ENCODE data around the gene DCTN2.
"Not testable (repeated sequence)": the region's sequence is repeated elsewhere in the genome, so short reads cannot be mapped to it uniquely, and the experiment has no call there.

DCTN2 gene

GRCh38 chr12:57513677-57514076 lies 33.3 kb downstream of the DCTN2 start:
- not testable (repeated sequence) for DNase-seq

DNA sequence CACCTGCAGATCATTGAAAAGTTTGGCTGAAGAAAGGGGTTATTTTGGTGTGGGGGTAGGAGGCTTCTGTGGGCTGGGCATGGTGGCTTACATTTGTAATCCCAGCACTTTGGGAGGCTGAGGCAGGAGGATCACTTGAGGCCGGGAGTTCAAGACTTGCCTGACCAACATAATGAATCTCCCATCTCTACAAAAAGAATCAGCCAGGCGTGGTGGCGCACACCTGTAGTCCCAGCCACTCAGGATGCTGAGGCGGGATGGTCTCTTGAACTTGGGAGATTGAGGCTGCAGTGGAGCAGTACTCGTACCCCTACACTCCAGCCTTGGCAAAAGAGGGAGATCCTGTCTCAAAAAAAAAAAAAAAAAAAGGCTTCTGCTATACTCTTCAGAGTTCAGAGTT lies 33.7 kb downstream of the DCTN2 start:
- DNase-seq = no peak

DNA sequence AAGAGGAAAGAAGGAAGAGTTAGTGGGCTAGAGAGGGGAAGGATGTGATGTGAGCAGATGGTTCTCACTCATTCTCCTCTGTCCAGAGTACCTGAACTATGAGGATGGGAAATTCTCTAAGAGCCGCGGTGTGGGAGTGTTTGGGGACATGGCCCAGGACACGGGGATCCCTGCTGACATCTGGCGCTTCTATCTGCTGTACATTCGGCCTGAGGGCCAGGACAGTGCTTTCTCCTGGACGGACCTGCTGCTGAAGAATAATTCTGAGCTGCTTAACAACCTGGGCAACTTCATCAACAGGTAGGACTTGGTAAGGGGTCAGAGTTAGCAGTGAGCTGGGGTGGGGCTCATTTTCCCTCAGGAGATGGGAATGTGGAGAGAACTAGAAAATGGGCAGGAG lies 34.3 kb downstream of the DCTN2 start:
- DNase-seq = no peak

DNA sequence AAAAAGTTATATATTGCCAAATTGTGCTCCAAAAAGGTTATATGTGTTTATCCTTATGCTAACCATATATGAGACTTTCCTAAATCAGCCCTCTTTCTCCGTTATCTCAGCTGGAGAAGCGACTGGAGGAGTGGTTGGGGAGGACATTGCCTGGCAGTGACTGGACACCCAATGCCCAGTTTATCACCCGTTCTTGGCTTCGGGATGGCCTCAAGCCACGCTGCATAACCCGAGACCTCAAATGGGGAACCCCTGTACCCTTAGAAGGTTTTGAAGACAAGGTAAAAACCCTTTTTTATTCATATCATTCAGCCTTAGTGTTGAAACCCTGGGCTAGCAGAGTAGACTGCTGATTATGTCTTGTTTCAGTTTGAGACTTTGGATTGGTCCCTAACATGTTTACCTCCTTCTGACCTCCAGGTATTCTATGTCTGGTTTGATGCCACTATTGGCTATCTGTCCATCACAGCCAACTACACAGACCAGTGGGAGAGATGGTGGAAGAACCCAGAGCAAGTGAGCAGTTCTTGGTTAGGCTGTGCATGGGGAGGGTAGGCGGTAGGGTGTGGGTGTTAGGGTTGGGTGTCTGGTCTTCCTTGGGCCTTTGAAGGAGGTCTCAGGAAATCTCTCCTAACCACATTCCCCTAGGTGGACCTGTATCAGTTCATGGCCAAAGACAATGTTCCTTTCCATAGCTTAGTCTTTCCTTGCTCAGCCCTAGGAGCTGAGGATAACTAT lies 35.2 kb downstream of the DCTN2 start:
- no peak for DNase-seq

- DNase-seq = no peak
These were observed 35.8 kb downstream of the DCTN2 start for GRCh38 chr12:57511161-57511560.

- DNase-seq = not testable (repeated sequence)
These were observed 39.2 kb downstream of the DCTN2 start for GRCh38 chr12:57507796-57508195.

- not testable (repeated sequence) for DNase-seq
These were observed 40.5 kb downstream of the DCTN2 start for GRCh38 chr12:57506541-57506940.

DNA sequence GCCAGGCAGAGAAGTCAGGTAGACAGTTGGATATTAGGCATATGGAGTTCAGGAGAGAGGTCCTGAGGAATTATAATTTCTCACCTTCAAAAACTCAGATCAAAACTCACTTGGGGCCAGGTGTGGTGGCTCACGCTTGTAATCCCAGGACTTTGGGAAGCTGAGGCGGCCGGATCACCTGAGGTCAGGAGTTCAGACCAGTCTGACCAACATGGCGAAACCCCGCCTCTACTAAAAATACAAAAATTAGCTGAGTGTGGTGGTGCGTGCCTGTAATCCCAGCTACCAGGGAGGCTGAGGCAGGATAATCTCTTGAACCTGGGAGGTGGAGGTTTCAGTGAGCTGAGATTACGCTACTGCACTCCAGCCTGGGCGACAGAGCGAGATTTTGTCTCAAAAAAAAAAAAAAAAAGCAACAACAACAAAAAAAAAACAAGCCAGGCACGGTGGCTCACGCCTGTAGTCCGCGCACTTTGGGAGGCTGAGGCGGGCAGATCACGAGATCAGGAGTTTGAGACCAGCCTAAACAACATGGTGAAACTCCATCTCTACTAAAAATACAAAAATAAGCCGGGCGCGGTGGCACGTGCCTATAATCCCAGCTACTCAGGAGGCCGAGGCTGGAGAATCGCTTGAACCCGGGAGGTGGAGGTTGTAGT lies 44.6 kb downstream of the DCTN2 start:
- not testable (repeated sequence) for DNase-seq

DNA sequence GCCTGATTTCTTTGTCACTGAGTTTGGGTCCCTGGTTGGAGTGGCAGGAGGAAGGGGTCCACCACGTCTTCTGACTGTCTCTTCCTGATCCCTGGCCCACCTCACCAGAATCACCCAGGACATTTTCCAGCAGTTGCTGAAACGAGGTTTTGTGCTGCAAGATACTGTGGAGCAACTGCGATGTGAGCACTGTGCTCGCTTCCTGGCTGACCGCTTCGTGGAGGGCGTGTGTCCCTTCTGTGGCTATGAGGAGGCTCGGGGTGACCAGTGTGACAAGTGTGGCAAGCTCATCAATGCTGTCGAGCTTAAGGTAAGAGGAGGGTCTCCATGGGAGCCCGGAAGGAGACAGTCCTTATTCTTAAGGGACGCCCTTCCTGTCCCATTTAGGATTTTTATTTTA lies 46.8 kb downstream of the DCTN2 start:
- DNase-seq = no peak

DNA sequence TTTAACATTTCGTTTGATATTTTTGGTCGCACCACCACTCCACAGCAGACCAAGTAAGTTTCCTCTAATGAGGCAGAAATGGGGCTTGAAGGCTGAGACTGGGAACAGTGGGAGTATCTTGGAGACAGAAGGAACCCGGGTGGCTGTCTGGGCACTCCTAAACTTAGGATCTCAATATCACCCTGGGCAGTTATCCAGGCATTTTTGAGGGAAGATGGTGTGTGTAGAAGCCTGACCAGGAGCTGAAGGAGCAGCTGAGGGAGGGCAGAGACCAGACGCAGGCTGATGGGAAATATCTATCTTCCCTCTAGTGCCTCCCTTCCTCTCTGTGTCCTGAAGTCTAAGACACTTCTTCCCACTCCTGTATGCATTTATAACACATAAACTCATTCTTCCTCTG lies 48.4 kb downstream of the DCTN2 start:
- no peak for DNase-seq

GRCh38 chr12:57498132-57498502 lies 48.9 kb downstream of the DCTN2 start:
- no peak for DNase-seq

GRCh38 chr12:57497223-57498131 lies 49.5 kb downstream of the DCTN2 start:
- DNase-seq = no peak

DNA sequence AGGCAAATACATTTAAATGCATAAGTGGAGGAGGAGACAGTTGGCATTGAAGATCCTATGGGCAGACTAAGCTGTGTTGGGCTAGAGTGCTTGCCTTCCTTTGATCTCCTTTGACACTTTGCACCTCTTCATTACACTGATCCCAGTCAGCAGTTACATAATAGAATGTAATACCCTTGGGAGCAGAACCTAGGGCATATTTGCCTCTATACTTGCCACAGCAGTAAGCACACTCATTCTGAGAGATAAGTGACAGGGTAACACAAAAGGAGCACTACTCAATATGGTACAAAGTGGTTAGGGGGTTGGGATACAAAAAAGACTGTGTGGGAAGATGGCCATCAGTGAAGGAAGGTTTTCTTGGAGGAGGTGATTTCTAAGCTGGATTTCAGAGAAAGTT lies 50.2 kb downstream of the DCTN2 start:
- no peak for DNase-seq

DNA sequence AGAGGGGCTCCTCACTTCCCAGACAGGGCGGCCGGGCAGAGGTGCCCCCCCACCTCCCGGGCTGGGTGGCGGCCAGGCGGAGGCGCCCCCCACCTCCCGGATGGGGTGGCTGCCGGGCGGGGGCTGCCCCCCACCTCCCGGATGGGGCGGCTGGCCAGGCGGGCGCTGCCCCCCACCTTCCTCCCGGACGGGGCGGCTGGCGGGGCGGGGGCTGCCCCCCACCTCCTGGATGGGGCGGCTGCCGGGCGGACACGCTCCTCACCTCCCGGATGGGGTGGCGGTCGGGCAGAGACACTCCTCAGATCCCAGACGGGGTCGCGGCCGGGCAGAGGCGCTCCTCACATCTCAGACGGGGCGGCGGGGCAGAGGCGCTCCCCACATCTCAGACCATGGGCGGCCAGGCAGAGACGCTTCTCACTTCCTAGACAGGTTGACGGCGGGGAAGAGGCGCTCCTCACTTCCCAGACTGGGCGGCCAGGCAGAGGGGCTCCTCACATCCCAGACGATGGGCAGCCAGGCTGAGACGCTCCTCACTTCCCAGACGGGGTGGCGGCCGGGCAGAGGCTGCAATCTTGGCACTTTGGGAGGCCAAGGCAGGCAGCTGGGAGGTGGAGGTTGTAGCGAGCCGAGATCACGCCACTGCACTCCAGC lies 51.8 kb downstream of the DCTN2 start:
- not testable (repeated sequence) for DNase-seq

- peak; percentile 75 to 88 for DNase-seq
These were observed 55.4 kb downstream of the DCTN2 start for GRCh38 chr12:57491393-57492280.

- no peak for DNase-seq
These were observed 56.9 kb downstream of the DCTN2 start for GRCh38 chr12:57490126-57490525.

DNA sequence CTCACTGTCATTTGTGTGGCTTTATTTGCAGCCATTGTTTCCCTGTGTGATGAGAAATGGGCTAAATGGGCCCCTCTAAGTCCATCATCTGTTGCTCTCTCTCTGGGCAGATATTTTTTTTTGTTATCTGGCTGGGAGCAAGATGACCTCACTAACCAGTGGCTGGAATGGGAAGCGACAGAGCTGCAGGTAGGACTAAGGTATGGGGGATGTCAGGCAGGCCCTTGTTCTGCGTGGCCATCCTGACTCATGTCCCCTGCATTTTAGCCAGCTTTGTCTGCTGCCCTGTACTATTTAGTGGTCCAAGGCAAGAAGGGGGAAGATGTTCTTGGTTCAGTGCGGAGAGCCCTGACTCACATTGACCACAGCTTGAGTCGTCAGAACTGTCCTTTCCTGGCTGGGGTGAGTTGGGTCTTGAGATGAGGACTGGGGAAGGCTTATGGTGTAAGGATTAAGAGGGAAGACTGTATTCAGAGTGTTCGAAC lies 57.8 kb downstream of the DCTN2 start:
- DNase-seq = no peak

DNA sequence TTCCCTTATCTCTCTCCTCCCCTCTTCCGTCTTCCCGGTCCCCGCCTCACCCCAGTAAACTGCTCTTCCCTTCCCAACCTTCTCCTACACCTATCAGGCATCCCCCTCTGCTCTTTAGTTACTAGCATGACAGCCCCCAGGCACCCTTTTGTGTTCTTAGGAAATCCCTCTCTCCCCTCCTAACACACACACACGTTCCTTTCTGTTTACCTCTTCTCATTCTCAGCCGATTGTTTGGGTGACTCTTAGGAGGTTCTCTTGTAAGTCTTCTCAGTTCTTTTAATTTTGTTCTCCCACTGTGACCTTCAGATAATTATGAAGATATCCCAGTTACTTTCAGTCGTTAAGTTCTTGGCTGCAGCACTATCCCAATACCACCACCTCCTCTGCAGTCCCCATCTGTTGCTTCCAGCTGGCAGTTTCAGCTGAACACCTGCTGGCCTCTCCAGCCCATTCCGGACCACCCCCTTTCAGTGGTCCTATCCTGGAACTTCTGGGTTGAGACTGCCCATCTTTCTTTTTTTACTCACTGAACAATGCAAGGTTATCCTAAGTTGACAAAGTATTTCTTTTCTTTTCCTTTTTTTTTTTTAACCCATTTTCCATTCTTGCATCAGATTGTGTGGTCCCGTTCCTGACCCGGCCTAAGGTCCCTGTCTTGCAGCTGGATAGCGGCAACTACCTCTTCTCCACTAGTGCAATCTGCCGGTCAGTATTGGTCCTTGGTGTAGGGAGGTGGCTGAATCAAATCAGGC lies 58.4 kb downstream of the DCTN2 start:
- no peak for DNase-seq

DNA sequence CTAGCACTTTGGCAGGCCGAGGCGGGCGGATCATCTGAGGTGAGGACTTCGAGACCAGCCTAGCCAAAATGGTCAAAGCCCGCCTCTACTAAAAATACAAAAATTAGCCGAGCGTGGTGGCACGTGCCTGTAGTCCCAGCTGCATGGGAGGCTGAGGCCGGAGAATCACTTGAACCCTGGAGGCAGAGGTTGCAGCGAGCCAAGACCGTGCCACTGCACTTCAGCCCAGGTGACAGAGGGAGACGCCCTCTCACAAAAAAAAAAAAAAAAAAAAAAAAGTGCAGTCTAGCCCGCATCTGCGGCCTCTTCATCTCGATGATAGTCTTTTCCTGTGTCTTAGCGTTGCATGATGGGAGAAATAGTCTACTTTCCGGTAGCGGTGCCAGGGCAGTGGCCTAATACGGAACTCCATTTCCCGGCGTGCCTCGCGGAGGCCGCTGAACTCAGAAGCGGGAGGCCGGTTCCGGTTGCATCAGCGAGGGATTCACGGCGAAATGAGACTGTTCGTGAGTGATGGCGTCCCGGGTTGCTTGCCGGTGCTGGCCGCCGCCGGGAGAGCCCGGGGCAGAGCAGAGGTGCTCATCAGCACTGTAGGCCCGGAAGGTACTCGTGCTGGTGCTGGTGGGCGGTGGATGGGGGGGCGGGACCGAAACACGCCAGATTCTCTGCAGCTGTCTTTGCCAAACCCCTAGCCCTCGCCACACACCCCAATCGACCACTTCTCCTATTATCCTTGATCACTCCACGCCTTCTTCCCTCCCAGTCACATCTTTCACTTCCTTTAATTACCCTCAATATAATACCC lies 59.2 kb downstream of the DCTN2 start, which contains the start of gene MARS1:
MARS1 (plus strand) TSS at position 472 of the 805 bp plus-strand sequence; CDS start at position 495, 23 bp downstream.
- peak; percentile 97 for DNase-seq

GRCh38 chr12:57487055-57487596 lies 59.9 kb downstream of the DCTN2 start:
- DNase-seq = no peak
